Measurements from ENCODE around the gene MPZL2.
A peak's percentile ranks its signal among the peaks of the same experiment; 100 is the strongest.

The MPZL2 gene

GRCh38 chr11:118283037-118283636 lies 19.0 kb upstream of the MPZL2 start:
- no peak for DNase-seq

GRCh38 chr11:118282606-118283005 lies 18.5 kb upstream of the MPZL2 start:
- DNase-seq: no peak

GRCh38 chr11:118281284-118281683 lies 17.2 kb upstream of the MPZL2 start:
- DNase-seq: no peak

- DNase-seq: peak; percentile 66
These were observed 13.2 kb upstream of the MPZL2 start for GRCh38 chr11:118277312-118277711.

GRCh38 chr11:118276422-118276821 lies 12.3 kb upstream of the MPZL2 start:
- no peak for DNase-seq

GRCh38 chr11:118275176-118275575 lies 11.1 kb upstream of the MPZL2 start:
- peak; percentile 77 for DNase-seq

- no peak for DNase-seq
These were observed 10.1 kb upstream of the MPZL2 start for GRCh38 chr11:118274186-118274585.

- no peak for DNase-seq
These were observed 7.9 kb upstream of the MPZL2 start for GRCh38 chr11:118272001-118272400.

GRCh38 chr11:118267486-118267885 lies 3.4 kb upstream of the MPZL2 start:
- DNase-seq: no peak

GRCh38 chr11:118265954-118266353 lies 1.9 kb upstream of the MPZL2 start:
- no peak for DNase-seq

- DNase-seq: no peak
These were observed 720 bp upstream of the MPZL2 start for GRCh38 chr11:118264569-118265465.

- DNase-seq: no peak
These were observed 985 bp downstream of the MPZL2 start for GRCh38 chr11:118263112-118263511.

GRCh38 chr11:118260353-118260752 lies 3.7 kb downstream of the MPZL2 start:
- no peak for DNase-seq

- no peak for DNase-seq
These were observed 5.0 kb downstream of the MPZL2 start for GRCh38 chr11:118259138-118259537.

- DNase-seq: no peak
These were observed 5.7 kb downstream of the MPZL2 start for GRCh38 chr11:118258410-118258809.

GRCh38 chr11:118252688-118253087 lies 11.4 kb downstream of the MPZL2 start:
- DNase-seq: no peak

GRCh38 chr11:118251858-118252652 lies 12.0 kb downstream of the MPZL2 start, which contains the start of gene MPZL3:
MPZL3 (minus strand) TSS chr11:118252365; CDS start chr11:118252294, 71 bp downstream.
- peak; percentile 63 for DNase-seq

- DNase-seq: no peak
These were observed 17.1 kb downstream of the MPZL2 start for GRCh38 chr11:118247041-118247440.

- no peak for DNase-seq
These were observed 18.0 kb downstream of the MPZL2 start for GRCh38 chr11:118245936-118246562.

- DNase-seq: no peak
These were observed 19.9 kb downstream of the MPZL2 start for GRCh38 chr11:118243993-118244762.

- DNase-seq: no peak
These were observed 20.9 kb downstream of the MPZL2 start for GRCh38 chr11:118243161-118243560.

GRCh38 chr11:118241764-118242098 lies 22.4 kb downstream of the MPZL2 start:
- no peak for DNase-seq
